H1 (cell line): Measurements from ENCODE around the gene LRRC28. TPM values are rescaled to one million over a fixed set of nuclear protein-coding genes. Genes with fewer than 3 reads are reported as not detected.

Source experiments
- NRF1 ChIP-seq: IDR thresholded peaks from 2 replicates; pipeline ENCODE4 v1.6.1; 2011; ENCODE audit warnings: mild to moderate bottlenecking, low read depth, low read length, improper control_type of control experiment
- polyA plus RNA-seq, 7 experiments: library from polyadenylated mRNA; depleted of rRNA in 3 of 7; stranded (reverse) in 5 of 7; unstranded in 2 of 7; fragments of >200 nt in 5 of 7; fragments of 200-250 nt in 2 of 7; gene quantifications; 1 replicate in 5 of 7; 2 replicates in 1 of 7; 4 replicates in 1 of 7; pipeline versions ENCODE4 v1.2.1 to v1.2.3, GENCODE V29; 2011 to 2013; ENCODE audit warnings: missing spikeins in 2 of 7, mixed read lengths in 2 of 7
- total RNA-seq: library from RNA; stranded (reverse); fragmentation: NEBNext Ultra II Directional; extraction: Animal tissue kit (Norgen Biotek cat#: 25700); gene quantifications from 2 replicates; pipeline ENCODE4 v1.2.1, GENCODE V29; 2021

LRRC28 gene
- total and polyA plus RNA-seq, 2 of the 8 experiments (the other 6 are each of a cell fraction or from before 2014, with no cell fraction given) = 20.2 to 23.3 TPM

- TF ChIP-seq NRF1 = no peak
These were observed 181.9 kb downstream of the LRRC28 start (continued) for GRCh38 chr15:99433026-99433756.
